Progenitor cell of endocrine pancreas (in vitro differentiated cells): ENCODE results near the gene C1orf198. TPM values are rescaled to one million over a fixed set of nuclear protein-coding genes. Genes with fewer than 3 reads are reported as not detected.

Experiments used
- DNase-seq: peaks from one replicate; pipeline ENCODE4 v3.0.0; 2021; ENCODE audit warnings: low spot score; ENCODE audit not compliant: unreplicated experiment
- H3K27ac Mint-ChIP-seq: 2 replicates; pipeline ENCODE4 v1.8.0; 2021; ENCODE audit warnings: mild to moderate bottlenecking, moderate library complexity, mixed read lengths
- H3K27me3 Mint-ChIP-seq: 2 replicates; pipeline ENCODE4 v1.8.0; 2021; ENCODE audit warnings: mixed read lengths
- H3K36me3 Mint-ChIP-seq: 2 replicates; pipeline ENCODE4 v1.8.0; 2022; ENCODE audit warnings: mixed read lengths; ENCODE audit not compliant: insufficient read depth
- H3K4me1 Mint-ChIP-seq: 2 replicates; pipeline ENCODE4 v1.8.0; 2021; ENCODE audit warnings: low read depth, mixed read lengths
- H3K4me3 Mint-ChIP-seq: 2 replicates; pipeline ENCODE4 v1.8.0; 2021; ENCODE audit warnings: low read depth, mild to moderate bottlenecking, moderate library complexity, mixed read lengths
- H3K9me3 Mint-ChIP-seq: 2 replicates; pipeline ENCODE4 v1.8.0; 2021; ENCODE audit warnings: low read depth, mixed read lengths
- CTCF ChIP-seq: fragments of 200-600 bp; sonication (generic); IDR thresholded peaks from one replicate; pipeline ENCODE4 v1.5.0; 2021; ENCODE audit warnings: antibody characterized with exemption, mild to moderate bottlenecking; ENCODE audit not compliant: unreplicated experiment
- total RNA-seq: library from RNA; stranded (reverse); gene quantifications from 2 replicates; pipeline ENCODE4 v1.2.1, GENCODE V29; 2021

C1orf198 gene
- total RNA-seq, 1 donor from 2014 or later, result 70.1 TPM

- DNase-seq, result no peak
- Mint-ChIP-seq H3K27ac (peak overlapping the region; percentile 78), H3K4me3 (no peak overlapping the region), H3K9me3 (no peaks in the 10 kb centered on the region), H3K27me3 (no peaks in the 10 kb centered on the region), H3K36me3 (no peaks in the 10 kb centered on the region), H3K4me1 (peaks cover 11% of the 10 kb centered on the region)
- no peak for TF ChIP-seq CTCF
Observed at GRCh38 chr1:230894032-230894431, 25.7 kb upstream of the C1orf198 start.

- DNase-seq, result no peak
- Mint-ChIP-seq H3K27me3 (no peaks in the 10 kb centered on the region), H3K4me3 (no peak overlapping the region), H3K36me3 (no peaks in the 10 kb centered on the region), H3K9me3 (no peaks in the 10 kb centered on the region), H3K4me1 (peaks cover 13% of the 10 kb centered on the region), H3K27ac (no peak overlapping the region)
- TF ChIP-seq CTCF, result no peak
Observed at GRCh38 chr1:230892018-230892491, 23.7 kb upstream of the C1orf198 start.

- H3K4me1 Mint-ChIP-seq, result peaks cover 13% of the 10 kb centered on the region
- no peak for DNase-seq
- H3K36me3 Mint-ChIP-seq, result no peaks in the 10 kb centered on the region
- no peak overlapping the region for H3K4me3 Mint-ChIP-seq
- no peak for TF ChIP-seq CTCF
- H3K9me3 Mint-ChIP-seq, result no peaks in the 10 kb centered on the region
- H3K27ac Mint-ChIP-seq, result no peak overlapping the region
- H3K27me3 Mint-ChIP-seq, result no peaks in the 10 kb centered on the region
Observed at GRCh38 chr1:230891413-230891812, 23.1 kb upstream of the C1orf198 start.

- Mint-ChIP-seq H3K4me1 (peaks cover 8% of the 10 kb centered on the region), H3K27me3 (peaks cover 21% of the 10 kb centered on the region), H3K9me3 (peaks cover 5% of the 10 kb centered on the region), H3K36me3 (peaks cover 1% of the 10 kb centered on the region), H3K4me3 (no peak overlapping the region), H3K27ac (no peak overlapping the region)
- TF ChIP-seq CTCF, result no peak
- DNase-seq, result no peak
Observed at GRCh38 chr1:230884646-230885045, 16.3 kb upstream of the C1orf198 start.

- Mint-ChIP-seq H3K27me3 (peaks cover 21% of the 10 kb centered on the region), H3K4me3 (no peak overlapping the region), H3K27ac (no peak overlapping the region), H3K9me3 (peaks cover 5% of the 10 kb centered on the region), H3K4me1 (peaks cover 8% of the 10 kb centered on the region), H3K36me3 (peaks cover 1% of the 10 kb centered on the region)
- no peak for TF ChIP-seq CTCF
- no peak for DNase-seq
Observed at GRCh38 chr1:230883967-230884366, 15.6 kb upstream of the C1orf198 start.
